ENCODE results near the gene PTCD1. TPM values are rescaled to one million over a fixed set of nuclear protein-coding genes. Genes with fewer than 3 reads are reported as not detected.

The PTCD1 gene
- total and polyA plus RNA-seq, 2 of the 8 experiments (the other 6 are each of a cell fraction or from before 2014, with no cell fraction given), result 7.5 to 7.6 TPM

- H4K20me1 ChIP-seq (replicated peaks in 1 of 2; ENCODE audit: control insufficient read depth in 1 of 2, insufficient read depth in 2 of 2, low read length in 2 of 2), result peaks cover 24 to 43% of the 10 kb centered on the region in 2 experiments
- H3K14ac ChIP-seq (ENCODE audit: insufficient read length), result no peak overlapping the region
- no peak overlapping the region for H2BK5ac ChIP-seq (ENCODE audit: low read depth, low read length)
- peaks cover 19 to 46% of the 10 kb centered on the region in 2 experiments for H3K79me2 ChIP-seq (ENCODE audit: control insufficient read depth in 1 of 2, insufficient read depth in 2 of 2, low read length in 2 of 2)
- no peak overlapping the region for H4K5ac ChIP-seq (ENCODE audit: insufficient read length, low read depth, low read length)
- no peak overlapping the region for H3K27ac ChIP-seq (ENCODE audit: low read depth, low read length)
- no peak overlapping the region; the same call in 1 of the 2 replicates for H4K8ac ChIP-seq (ENCODE audit: extremely low read depth, insufficient read depth, low read length)
- CTCF ChIA-PET (ENCODE audit: partially characterized antibody), result interaction anchor here (0.6 to 2.1 kb wide), 5 partner anchors 13 to 680 kb away, joined by 3 to 8 read pairs (median 4); no protein-coding TSS in a partner anchor
- H3K36me3 ChIP-seq (ENCODE audit: control insufficient read depth in 2 of 4, insufficient read depth in 4 of 4, low read length in 3 of 4), result peaks cover 27 to 66% (median 52%) of the 10 kb centered on the region in 4 experiments; a peak in 7 of 8 replicates
- no peak overlapping the region for H3K4me3 ChIP-seq (ENCODE audit: extremely low read depth in 1 of 4, insufficient read depth in 2 of 4, low read depth in 3 of 4, low read length in 4 of 4)
- peaks cover 21% of the 10 kb centered on the region for H3K79me1 ChIP-seq (ENCODE audit: low read depth, low read length)
- POLR2A ChIA-PET (ENCODE audit: partially characterized antibody), result interaction anchor here (0.5 to 8.4 kb wide), 3 partner anchors 9 to 32 kb away, joined by 3 to 150 read pairs (median 3); no protein-coding TSS in a partner anchor
- H2BK15ac ChIP-seq (ENCODE audit: low read length), result no peak overlapping the region
- no peak overlapping the region for H2AFZ ChIP-seq (ENCODE audit: low read length)
- H2BK20ac ChIP-seq (ENCODE audit: low read length), result no peak overlapping the region
- H3K23me2 ChIP-seq (ENCODE audit: low read depth, low read length), result peaks cover 6% of the 10 kb centered on the region
- no peak overlapping the region for H2AK5ac ChIP-seq (ENCODE audit: low read depth, low read length)
- H3K4me2 ChIP-seq (ENCODE audit: insufficient read depth in 1 of 2, low read depth in 2 of 2, low read length in 2 of 2), result no peak overlapping the region
- peaks cover 0 to 3% (median under 1%) of the 10 kb centered on the region in 4 experiments; a peak in 2 of 7 replicates for H3K4me1 ChIP-seq (replicated peaks in 1 of 4; ENCODE audit: control insufficient read depth in 3 of 4, insufficient read depth in 4 of 4, low read length in 3 of 4)
- H3K9ac ChIP-seq (replicated peaks in 1 of 4; ENCODE audit: extremely low read depth in 1 of 4, low read depth in 3 of 4, low read length in 3 of 4), result no peak overlapping the region
- H2BK12ac ChIP-seq (ENCODE audit: low read depth, low read length), result no peak overlapping the region
- FAIRE-seq (no peak), DNase-seq (ENCODE audit: low read depth in 1 of 2, low spot score in 2 of 2) (no peak)
- no peak overlapping the region for H4K91ac ChIP-seq (replicated peaks; ENCODE audit: insufficient read length, low read length)
- H3K9me3 ChIP-seq (ENCODE audit: insufficient read depth in 2 of 2, low read depth in 1 of 2, low read length in 1 of 2), result no peaks in the 10 kb centered on the region
- H2BK120ac ChIP-seq (replicated peaks; ENCODE audit: low read depth, low read length), result no peak overlapping the region
- no peak overlapping the region for H3K23ac ChIP-seq (ENCODE audit: insufficient read length)
- TF ChIP-seq SIRT6 (IDR thresholded peaks at IDR 0.05; ENCODE audit: low read length) (no peak), CBX8 (IDR thresholded peaks at IDR 0.05; ENCODE audit: borderline replicate concordance, low read depth, low read length) (no peak), JUN (IDR thresholded peaks at IDR 0.05; ENCODE audit: low read depth, low read length) (no peak), CHD1 (IDR thresholded peaks at IDR 0.05; ENCODE audit: low read depth, low read length) (no peak), MAX (IDR thresholded peaks at IDR 0.05) (no peak), CBX5 (IDR thresholded peaks at IDR 0.05; ENCODE audit: low read depth, low read length) (no peak)
- no peaks in the 10 kb centered on the region for H3K27me3 ChIP-seq (replicated peaks in 1 of 4; ENCODE audit: control insufficient read depth in 3 of 4, extremely low read depth in 1 of 4, insufficient read depth in 3 of 4, low read length in 3 of 4)
- H3K4ac ChIP-seq (replicated peaks; ENCODE audit: insufficient read length, low read depth, low read length), result no peak overlapping the region
- no peak overlapping the region for H3K18ac ChIP-seq (ENCODE audit: extremely low read depth, low read length)
- WGBS, 2 experiments (ENCODE audit: extremely low coverage in 1 of 2, insufficient coverage in 1 of 2, insufficient read length in 1 of 2, insufficient replicate concordance in 2 of 2, low coverage in 1 of 2, low lambda C conversion rate in 2 of 2, missing lambda C conversion rate in 1 of 2), result 100% methylated on average over 3 of the region's 3 CpGs; no CpG with 5 or more reads in 1 of the 2 experiments
- no peak overlapping the region for H3K56ac ChIP-seq (replicated peaks; ENCODE audit: insufficient read length, low read depth, low read length)
These were observed 35.7 kb downstream of the PTCD1 start for GRCh38 chr7:99402854-99403253.
